ENCODE results near the gene CALCOCO2. TPM values are rescaled to one million over a fixed set of nuclear protein-coding genes. Genes with fewer than 3 reads are reported as not detected.
A peak's percentile ranks its signal among the peaks of the same experiment; 100 is the strongest.

The CALCOCO2 gene
- total RNA-seq, 2 experiments from 2014 or later, result 15.3 to 64.5 TPM

DNA sequence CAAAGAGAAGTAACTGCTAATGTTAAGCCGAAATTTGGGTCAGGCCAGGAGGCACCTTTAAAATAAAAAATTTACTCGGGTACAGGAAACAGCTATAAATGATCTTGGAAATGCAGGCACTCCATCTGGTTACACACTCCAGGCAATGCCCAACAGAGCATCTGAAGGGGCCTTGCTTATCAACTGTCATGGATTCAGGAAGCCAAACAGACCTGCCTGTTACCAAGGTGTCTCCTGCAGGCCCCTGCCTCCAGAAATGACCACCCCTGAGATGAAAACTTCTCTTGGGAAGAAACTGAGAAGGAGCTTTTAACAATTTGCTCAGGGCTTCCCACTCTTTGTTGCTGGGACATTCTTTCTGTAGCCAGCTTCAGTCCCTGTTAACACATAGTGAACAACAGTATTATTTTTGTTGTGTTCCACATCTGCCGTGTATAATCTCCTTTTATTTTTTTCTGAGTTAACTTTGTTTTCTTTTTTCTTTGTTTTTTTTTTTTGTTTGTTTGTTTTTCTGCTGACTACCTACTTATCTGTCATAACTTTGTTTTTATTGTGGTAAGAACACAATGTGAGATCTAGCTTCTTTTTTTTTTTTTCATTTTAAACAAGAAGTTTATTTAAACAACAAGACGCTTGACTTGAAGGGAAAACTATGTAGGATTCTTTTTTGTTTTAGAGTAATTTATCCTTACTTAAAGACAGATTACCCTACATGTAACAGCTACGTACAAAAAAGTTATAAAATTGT is 43.0 kb downstream of the CALCOCO2 start:
- no TSS peak for BruUV-seq (replicated peaks)
- ChIA-PET POLR2A (interaction anchor here (0.7 to 0.9 kb wide), 3 partner anchors 11 to 624 kb away, joined by 3 to 5 read pairs (median 4); no protein-coding TSS in a partner anchor), CTCF (ENCODE audit: unreplicated experiment) (interaction anchor here (1.3 kb wide), 1 partner anchor 11 kb away, joined by 4 read pairs; no protein-coding TSS in a partner anchor)

DNA sequence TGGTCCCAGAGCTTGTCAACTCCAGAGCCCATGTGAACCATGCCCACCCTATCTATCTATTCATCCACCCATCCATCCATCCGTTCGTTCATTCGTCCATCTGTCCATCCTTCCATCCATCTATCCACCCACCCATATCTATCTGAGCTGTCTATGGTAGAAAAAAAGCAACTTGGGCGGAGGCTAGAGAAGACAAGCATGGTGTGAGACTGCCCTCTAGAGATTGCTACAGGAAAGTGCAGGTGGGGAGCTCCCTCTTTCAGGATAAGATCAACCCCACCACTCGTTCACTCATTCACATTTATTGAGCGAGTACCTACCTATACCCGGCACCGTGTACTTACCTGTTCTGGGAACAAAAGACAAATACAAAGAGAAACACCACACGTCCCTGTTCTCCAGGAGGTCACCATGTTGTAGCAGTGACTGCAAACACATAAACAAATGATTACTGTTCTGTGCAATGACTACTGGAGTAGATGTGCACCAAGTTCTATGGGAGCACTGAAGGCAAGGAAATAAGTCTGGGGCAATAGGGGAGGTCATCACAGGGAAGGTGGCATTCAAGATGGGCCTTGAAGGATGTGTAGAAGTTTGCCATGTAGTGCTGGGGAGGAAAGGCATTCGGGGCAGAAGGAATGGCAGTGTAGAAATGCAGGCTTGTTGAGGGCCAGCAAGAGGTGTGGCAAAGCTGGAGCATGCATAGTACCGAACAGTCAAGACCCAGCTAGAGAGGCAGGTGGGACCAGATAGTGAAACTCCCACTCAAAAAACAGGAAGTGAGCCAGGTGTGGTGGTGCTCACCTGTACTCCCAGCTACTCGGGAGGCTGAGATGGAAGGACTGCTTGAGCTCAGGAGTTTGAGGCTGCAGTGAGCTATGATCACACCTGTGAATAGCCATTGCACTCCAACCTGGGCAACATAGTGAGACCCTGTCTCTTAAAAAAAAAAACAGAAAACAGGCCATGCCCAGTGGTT is 48.4 kb downstream of the CALCOCO2 start:
- ChIA-PET CTCF (ENCODE audit: unreplicated experiment) (interaction anchor here (0.7 to 1.8 kb wide), 5 partner anchors 55 to 201 kb away, joined by 3 to 9 read pairs (median 3); no protein-coding TSS in a partner anchor), POLR2A (interaction anchor here (0.6 kb wide), 2 partner anchors 63 to 78 kb away, joined by 3 read pairs; no protein-coding TSS in a partner anchor)
- no peaks in the 10 kb centered on the region for H3K79me2 ChIP-seq (ENCODE audit: insufficient read depth, low read depth, low read length)
- BruUV-seq (replicated peaks), result no TSS peak
- H3K27ac ChIP-seq (ENCODE audit: low read depth, low read length, poor library complexity, severe bottlenecking), result no peak overlapping the region
- intact Hi-C loops (cut with micrococcal nuclease; ENCODE audit: unreplicated experiment), result loop anchor here (1.0 to 2.0 kb wide), 5 partner anchors 65 to 208 kb away; no protein-coding TSS in a partner anchor
- H3K4me2 ChIP-seq (ENCODE audit: low read length), result no peak overlapping the region
- peak; percentile 76 for DNase-seq (ENCODE audit: low spot score)
- no peak overlapping the region for H3K4me3 ChIP-seq (ENCODE audit: low read depth, low read length, poor library complexity, severe bottlenecking)
- no peaks in the 10 kb centered on the region for H3K4me1 ChIP-seq (ENCODE audit: insufficient read depth, low read length, poor library complexity, severe bottlenecking)
- no peaks in the 10 kb centered on the region for H3K9me3 ChIP-seq (ENCODE audit: low read length)
- no peaks in the 10 kb centered on the region for H4K20me1 ChIP-seq (ENCODE audit: insufficient read depth, low read length)
- no peaks in the 10 kb centered on the region for H3K9me2 ChIP-seq (ENCODE audit: insufficient read depth, low read length)
- H2AFZ ChIP-seq (ENCODE audit: low read length), result no peak overlapping the region
- TF ChIP-seq CTCF (conservative IDR thresholded peaks at IDR 0.05; ENCODE audit: low read length) (peak; percentile 97), EZH2phosphoT487 (IDR thresholded peaks at IDR 0.05; ENCODE audit: borderline replicate concordance, low read depth, low read length) (no peak)
- H3K36me3 ChIP-seq (ENCODE audit: insufficient read depth, low read length), result no peaks in the 10 kb centered on the region

More for the DNA sequence above, 43.0 kb downstream of the CALCOCO2 start:
- Histone ChIP-seq H3K36me3 (ENCODE audit: insufficient read depth, low read length) (no peaks in the 10 kb centered on the region), H4K20me1 (ENCODE audit: insufficient read depth, low read length) (no peaks in the 10 kb centered on the region), H3K27ac (ENCODE audit: low read depth, low read length, poor library complexity, severe bottlenecking) (no peak overlapping the region), H3K79me2 (ENCODE audit: insufficient read depth, low read depth, low read length) (no peaks in the 10 kb centered on the region), H3K4me1 (ENCODE audit: insufficient read depth, low read length, poor library complexity, severe bottlenecking) (no peaks in the 10 kb centered on the region), H2AFZ (ENCODE audit: low read length) (no peak overlapping the region), H3K9me3 (ENCODE audit: low read length) (no peaks in the 10 kb centered on the region), H3K4me3 (ENCODE audit: low read depth, low read length, poor library complexity, severe bottlenecking) (no peak overlapping the region), H3K4me2 (ENCODE audit: low read length) (no peak overlapping the region), H3K9me2 (ENCODE audit: insufficient read depth, low read length) (no peaks in the 10 kb centered on the region)
- intact Hi-C loops (cut with micrococcal nuclease; ENCODE audit: unreplicated experiment), result no loop called here
- no peak for DNase-seq (ENCODE audit: low spot score)
- TF ChIP-seq EZH2phosphoT487 (IDR thresholded peaks at IDR 0.05; ENCODE audit: borderline replicate concordance, low read depth, low read length) (no peak), CTCF (conservative IDR thresholded peaks at IDR 0.05; ENCODE audit: low read length) (no peak)

Data from OCI-LY7 (cell line).